DMS79 treated with DMSO at 0.1 percent for 48 hours (cell line): ENCODE data around the gene CYP3A7.
"Not testable (repeated sequence)": the region's sequence is repeated elsewhere in the genome, so short reads cannot be mapped to it uniquely, and the experiment has no call there.

Experiments
- DNase-seq: peaks from one replicate; lab custom pipeline; 2025; lab: John Stamatoyannopoulos, UW

CYP3A7 gene

GRCh38 chr7:99699946-99700345, 35.0 kb downstream of the CYP3A7 start:
- no peak for DNase-seq

GRCh38 chr7:99698867-99699730, 35.9 kb downstream of the CYP3A7 start:
- DNase-seq = not testable (repeated sequence)

- no peak for DNase-seq
These were observed 40.1 kb downstream of the CYP3A7 start for GRCh38 chr7:99694912-99695304.

GRCh38 chr7:99694201-99694911, 40.6 kb downstream of the CYP3A7 start:
- no peak for DNase-seq

- DNase-seq = peak; percentile 10
These were observed 41.4 kb downstream of the CYP3A7 start for GRCh38 chr7:99693427-99694200.

- DNase-seq = no peak
These were observed 41.9 kb downstream of the CYP3A7 start for GRCh38 chr7:99693100-99693426.

GRCh38 chr7:99692563-99692962, 42.4 kb downstream of the CYP3A7 start:
- DNase-seq = not testable (repeated sequence)

GRCh38 chr7:99691658-99692057, 43.3 kb downstream of the CYP3A7 start:
- DNase-seq = not testable (repeated sequence)

GRCh38 chr7:99690918-99691317, 44.1 kb downstream of the CYP3A7 start:
- DNase-seq = not testable (repeated sequence)

GRCh38 chr7:99685871-99686608, 49.0 kb downstream of the CYP3A7 start:
- not testable (repeated sequence) for DNase-seq

- DNase-seq = no peak
These were observed 49.8 kb downstream of the CYP3A7 start for GRCh38 chr7:99685129-99685758.

- no peak for DNase-seq
These were observed 55.4 kb downstream of the CYP3A7 start, which contains the start of gene CYP3A5 for GRCh38 chr7:99679400-99680191. TSS of gene CYP3A5 (minus strand) at chr7:99679996. CDS start at chr7:99679896, 100 bp downstream.

- no peak for DNase-seq
These were observed 56.0 kb downstream of the CYP3A7 start for GRCh38 chr7:99679032-99679399.

- DNase-seq = no peak
These were observed 57.3 kb downstream of the CYP3A7 start for GRCh38 chr7:99677648-99678045.

GRCh38 chr7:99677013-99677647, 57.9 kb downstream of the CYP3A7 start:
- DNase-seq = no peak

- DNase-seq = no peak
These were observed 59.8 kb downstream of the CYP3A7 start for GRCh38 chr7:99674995-99675742.

- no peak for DNase-seq
These were observed 62.4 kb downstream of the CYP3A7 start for GRCh38 chr7:99672573-99672972.

- DNase-seq = no peak
These were observed 65.2 kb downstream of the CYP3A7 start for GRCh38 chr7:99669782-99670181.

- no peak for DNase-seq
These were observed 66.5 kb downstream of the CYP3A7 start for GRCh38 chr7:99668541-99668940.
